GM20000 (cell line): ENCODE results near the gene ARL4A.

Source experiments
- DNase-seq: peaks from one replicate; pipeline ENCODE4 v3.0.0; 2012; ENCODE audit warnings: low spot score
- CTCF ChIP-seq: IDR thresholded peaks from 2 replicates; pipeline ENCODE4 v1.5.1; 2012; ENCODE audit warnings: mild to moderate bottlenecking, control low read depth; ENCODE audit errors: extremely low read depth, missing control alignments

ARL4A gene

DNA sequence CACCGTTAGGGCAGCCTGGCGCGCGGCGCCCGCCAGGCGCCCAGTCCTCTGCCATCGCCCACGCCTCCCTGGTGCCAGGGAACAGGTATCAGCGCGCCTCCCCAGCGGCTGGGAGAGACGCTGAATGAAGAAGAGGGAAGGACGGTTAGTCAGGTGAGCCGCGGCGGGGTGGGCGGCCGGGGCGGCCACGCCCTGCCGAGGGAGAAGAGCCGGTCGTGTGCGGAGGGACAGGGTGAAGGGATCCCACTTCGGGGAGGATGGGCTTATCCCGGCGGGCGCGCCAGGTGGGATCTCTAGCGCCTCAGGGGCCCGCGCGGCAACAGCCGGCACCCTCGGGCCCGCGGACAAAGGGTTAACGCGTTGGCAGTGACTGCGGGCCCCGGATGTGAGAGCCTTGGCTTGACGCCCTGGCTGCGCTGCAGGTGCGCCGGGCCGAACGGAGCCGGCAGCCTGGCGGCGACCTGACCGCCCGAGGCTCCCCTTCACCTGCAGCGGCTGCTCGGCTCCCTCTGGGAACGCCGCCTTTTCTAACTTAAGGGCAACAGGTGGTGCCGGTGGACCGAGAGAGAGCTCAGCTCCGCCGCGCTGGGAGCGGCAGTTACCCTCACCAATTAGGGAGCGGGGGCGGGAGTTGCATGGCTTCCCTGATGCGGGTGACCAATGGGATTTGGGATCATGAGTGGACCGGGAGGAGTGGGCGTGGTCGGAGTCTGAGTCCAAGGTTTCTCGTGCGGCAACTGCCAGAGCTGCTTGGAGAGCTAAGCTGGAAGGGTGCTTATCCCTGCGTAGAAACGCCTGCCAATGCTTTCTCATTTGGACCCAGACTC lies at the start of gene ARL4A:
Gene ARL4A, plus strand, starts transcription at position 743 of the 827 bp plus-strand sequence. CDS start 622 bp downstream, outside the sequence.
- peak; percentile 47 for TF ChIP-seq CTCF
- DNase-seq, result peak; percentile 91

DNA sequence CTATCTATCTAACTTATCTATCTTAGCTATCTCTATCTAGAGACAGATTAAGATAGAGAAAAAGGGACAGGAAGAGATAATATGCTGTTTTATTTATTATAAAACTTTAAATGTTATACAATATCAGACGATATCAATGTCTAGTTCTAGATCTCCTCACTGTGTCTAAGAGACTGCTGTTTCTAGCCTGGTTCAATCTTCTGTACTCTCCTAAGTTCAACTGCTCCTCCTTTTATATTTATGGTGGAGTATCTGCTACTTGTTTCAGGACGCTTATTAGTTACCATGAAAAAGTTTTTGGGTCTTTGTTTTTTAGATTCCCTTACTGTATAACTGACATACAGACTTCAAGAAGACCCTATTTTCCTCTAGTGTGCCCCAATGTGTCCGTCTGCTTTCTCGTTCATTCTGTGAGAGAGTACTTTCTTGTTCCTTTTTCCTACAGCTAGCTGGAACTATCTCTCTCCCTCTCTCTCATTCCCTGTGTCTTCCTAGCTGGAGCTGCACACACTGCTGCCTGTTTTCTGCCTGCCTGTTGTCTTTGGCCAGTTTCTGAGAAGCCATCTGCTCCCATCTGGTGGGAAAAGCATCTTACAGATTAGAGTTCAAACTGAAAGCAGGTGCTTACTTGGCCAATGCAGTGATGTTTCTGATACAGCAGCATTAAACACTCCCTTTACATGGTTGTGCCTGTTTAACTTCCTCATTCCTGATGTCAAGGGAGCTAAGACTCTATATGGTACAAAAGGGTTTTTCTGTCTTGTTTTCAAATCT lies 49.4 kb upstream of the ARL4A start:
- TF ChIP-seq CTCF, result no peak
- DNase-seq, result no peak

DNA sequence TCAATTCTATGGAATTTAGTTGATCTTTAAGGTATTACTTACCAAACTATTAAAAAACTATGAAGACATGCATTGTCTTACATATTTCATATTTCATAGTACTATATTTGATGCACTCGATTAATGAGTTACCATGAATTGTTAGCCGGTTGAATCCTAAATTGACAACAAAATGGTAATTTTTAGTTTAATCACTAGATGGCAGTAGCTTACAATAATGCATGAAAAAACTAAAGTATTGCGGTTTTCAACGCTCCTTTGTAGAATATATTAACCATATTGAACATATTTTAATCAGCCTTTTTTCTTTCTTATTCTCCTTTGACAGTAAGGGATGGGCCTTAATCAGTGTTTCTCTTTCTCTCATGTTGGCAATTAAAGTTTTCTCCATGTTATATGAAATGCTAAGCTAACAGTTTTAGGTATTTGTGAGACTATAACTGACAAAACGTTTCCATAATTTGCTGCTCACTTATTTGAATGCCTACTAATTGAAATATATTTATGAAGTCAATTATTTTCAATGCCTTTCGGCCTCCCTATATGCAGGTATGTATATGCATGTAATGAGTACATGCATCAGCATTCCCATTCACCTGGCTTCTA lies 48.5 kb upstream of the ARL4A start:
- TF ChIP-seq CTCF, result no peak
- peak; percentile 9 for DNase-seq

DNA sequence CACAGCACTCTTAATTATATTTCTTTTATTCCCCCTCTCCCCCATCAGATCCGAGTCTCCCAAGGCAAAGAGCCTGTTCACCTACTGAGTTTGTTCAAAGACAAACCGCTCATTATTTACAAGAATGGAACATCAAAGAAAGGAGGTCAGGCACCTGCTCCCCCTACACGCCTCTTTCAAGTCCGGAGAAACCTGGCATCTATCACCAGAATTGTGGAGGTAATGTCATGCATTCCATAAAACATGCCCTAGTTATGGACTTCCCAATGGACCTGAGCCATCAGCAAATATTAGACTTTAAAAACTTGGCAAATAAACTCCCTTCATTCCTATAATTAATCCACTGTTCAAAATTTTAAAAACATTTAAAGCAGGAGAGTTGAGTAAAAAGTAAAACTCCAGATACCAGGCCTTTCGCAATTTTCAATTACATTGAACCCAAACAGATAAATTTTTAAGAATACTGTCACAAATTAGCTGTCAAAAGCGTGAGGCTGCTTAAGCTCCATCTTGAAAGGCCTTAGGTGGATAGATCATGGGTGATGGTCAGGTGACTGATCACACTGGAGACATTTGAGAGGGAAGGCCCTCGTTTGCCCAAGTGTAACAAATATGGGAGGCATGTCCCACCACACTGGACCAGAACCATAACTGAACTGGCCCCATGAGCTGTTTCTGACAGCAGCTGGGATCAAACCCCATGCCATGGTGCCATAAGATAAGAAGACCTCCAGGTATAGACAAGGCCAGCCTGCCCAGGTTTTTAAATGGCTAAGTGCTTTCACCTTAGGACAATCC lies 46.9 kb upstream of the ARL4A start:
- no peak for DNase-seq
- TF ChIP-seq CTCF, result no peak

GRCh38 chr7:12641196-12641595 lies 46.2 kb upstream of the ARL4A start:
- no peak for TF ChIP-seq CTCF
- DNase-seq, result no peak

DNA sequence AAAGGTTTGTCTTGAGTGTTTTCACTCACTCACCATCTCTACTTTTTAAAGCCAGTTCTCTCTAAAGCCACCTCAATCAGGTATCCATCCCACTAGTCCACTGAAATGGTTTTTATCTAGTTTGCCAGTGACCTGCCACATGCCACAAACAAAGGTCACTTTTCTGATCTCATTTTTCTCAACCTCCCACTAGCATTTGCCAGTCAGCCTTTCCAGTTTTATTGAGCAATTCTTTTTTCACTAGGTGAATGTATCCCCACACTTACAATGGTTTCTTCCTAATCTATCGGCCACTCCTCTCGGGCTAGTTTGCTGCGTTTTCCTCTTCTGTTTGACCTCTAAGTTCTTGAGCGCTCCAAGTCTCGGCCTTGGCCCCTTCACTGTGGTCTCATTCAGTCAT lies 44.9 kb upstream of the ARL4A start:
- DNase-seq, result no peak
- TF ChIP-seq CTCF, result no peak
